Testis (tissue), 3 donors: ENCODE measurements around the gene ACVRL1. TPM values are rescaled to one million over a fixed set of nuclear protein-coding genes. Genes with fewer than 3 reads are reported as not detected.

Experiments
- DNase-seq: peaks from one replicate; pipeline ENCODE4 v3.0.0-alpha.2; 2019
- H3K27ac ChIP-seq, 2 donors: fragments of 200-600 bp; sonication (generic); one replicate each; pipeline ENCODE4 v1.5.1; 2019
- H3K27me3 ChIP-seq: fragments of 200-600 bp; sonication (generic); one replicate; pipeline ENCODE4 v1.5.1; 2019
- H3K36me3 ChIP-seq: fragments of 200-600 bp; sonication (generic); one replicate; pipeline ENCODE4 v1.5.1; 2017; ENCODE audit warnings: low read depth; ENCODE audit errors: missing control alignments
- H3K4me1 ChIP-seq: fragments of 200-600 bp; sonication (generic); one replicate; pipeline ENCODE4 v1.5.1; 2019
- H3K4me3 ChIP-seq, 2 donors: fragments of 200-600 bp; sonication (generic); one replicate each; pipeline ENCODE4 v1.5.1; 2017 to 2019
- H3K9me3 ChIP-seq: fragments of 200-600 bp; sonication (generic); one replicate; pipeline ENCODE4 v1.5.1; 2017
- CTCF ChIP-seq, 3 experiments: fragments of 450-650 bp in 2 of 3; fragments of 200-600 bp in 1 of 3; sonication (generic) in 1 of 3; IDR thresholded peaks; one replicate each; pipeline ENCODE4 v1.5.1; 2016 to 2019; ENCODE audit warnings: antibody characterized with exemption in 3 of 3, mild to moderate bottlenecking in 2 of 3, moderate library complexity in 1 of 3
- POLR2A ChIP-seq: fragments of 450-650 bp; IDR thresholded peaks from one replicate; pipeline ENCODE4 v1.6.1; 2017; ENCODE audit warnings: antibody characterized with exemption, mild to moderate bottlenecking, moderate library complexity
- WGBS, 2 donors: methylation state at CpG; one replicate each; pipeline ENCODE4 v1.1.5; 2018; 5-methylcytosine and 5-hydroxymethylcytosine counted together
- intact Hi-C: fragments of 100-400 bp; cut with DNase I; formaldehyde crosslinking; loops from one replicate; pipeline ENCODE4 v1.15.1; 2023; ENCODE audit warnings: low total_unique reads
- polyA plus RNA-seq: library from polyadenylated mRNA; stranded (reverse); fragments of 350-450 nt; fragmentation: Illumina TruSeq; extraction: RNeasy Lipid Tissue Mini Kit (QIAGEN cat#74804); gene quantifications from one replicate; pipeline ENCODE4 v1.2.3, GENCODE V29; 2014; ENCODE audit warnings: low read depth, low replicate concordance; ENCODE audit not compliant: insufficient read depth
- total RNA-seq, 2 donors: library from RNA; depleted of rRNA; stranded (reverse); fragments of >200 nt; gene quantifications; one replicate each; pipeline ENCODE4 v1.2.3, GENCODE V29; 2016

Gene ACVRL1
- total and polyA plus RNA-seq, 3 donors from 2014 or later: 9.1 to 9.9 (median 9.5) TPM

GRCh38 chr12:51866762-51867161, 40.5 kb upstream of the ACVRL1 start:
- no peak for TF ChIP-seq CTCF (IDR thresholded peaks at IDR 0.05)
- TF ChIP-seq POLR2A: no peak
- no peaks in the 10 kb centered on the region for H3K27me3 ChIP-seq
- peaks cover 5% of the 10 kb centered on the region for H3K4me1 ChIP-seq
- H3K4me3 ChIP-seq: no peak overlapping the region
- DNase-seq: no peak
- intact Hi-C loops: no loop called here
- H3K9me3 ChIP-seq: no peaks in the 10 kb centered on the region
- no peaks in the 10 kb centered on the region for H3K36me3 ChIP-seq
- no peak overlapping the region for H3K27ac ChIP-seq
- WGBS, 2 donors: 95 to 96% methylated on average over 8 of the region's 8 CpGs

DNA sequence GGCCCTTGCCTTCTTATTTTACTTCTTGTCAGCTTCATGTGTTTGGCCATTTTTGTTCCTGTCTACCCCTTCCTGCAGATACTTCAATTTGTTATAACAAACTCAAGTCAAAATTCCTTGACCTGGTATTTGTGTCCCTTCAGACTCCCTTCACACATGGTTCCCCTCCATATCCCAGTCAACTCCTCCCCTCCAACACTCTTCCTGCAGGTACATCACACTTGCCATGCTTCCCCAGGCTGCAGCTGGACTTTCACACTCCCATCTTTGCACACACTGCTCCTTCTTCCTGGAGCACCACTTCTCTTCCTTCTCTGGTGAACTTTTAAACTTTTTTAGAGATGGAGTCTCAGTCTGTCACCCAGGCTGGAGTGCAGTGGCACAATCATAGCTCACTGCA, 39.9 kb upstream of the ACVRL1 start:
- intact Hi-C loops: no loop called here
- peaks cover 5% of the 10 kb centered on the region for H3K4me1 ChIP-seq
- no peak overlapping the region for H3K4me3 ChIP-seq
- H3K27ac ChIP-seq: no peak overlapping the region
- H3K36me3 ChIP-seq: no peaks in the 10 kb centered on the region
- no peak for DNase-seq
- TF ChIP-seq POLR2A: no peak
- TF ChIP-seq CTCF (IDR thresholded peaks at IDR 0.05): no peak
- H3K9me3 ChIP-seq: no peaks in the 10 kb centered on the region
- no peaks in the 10 kb centered on the region for H3K27me3 ChIP-seq

DNA sequence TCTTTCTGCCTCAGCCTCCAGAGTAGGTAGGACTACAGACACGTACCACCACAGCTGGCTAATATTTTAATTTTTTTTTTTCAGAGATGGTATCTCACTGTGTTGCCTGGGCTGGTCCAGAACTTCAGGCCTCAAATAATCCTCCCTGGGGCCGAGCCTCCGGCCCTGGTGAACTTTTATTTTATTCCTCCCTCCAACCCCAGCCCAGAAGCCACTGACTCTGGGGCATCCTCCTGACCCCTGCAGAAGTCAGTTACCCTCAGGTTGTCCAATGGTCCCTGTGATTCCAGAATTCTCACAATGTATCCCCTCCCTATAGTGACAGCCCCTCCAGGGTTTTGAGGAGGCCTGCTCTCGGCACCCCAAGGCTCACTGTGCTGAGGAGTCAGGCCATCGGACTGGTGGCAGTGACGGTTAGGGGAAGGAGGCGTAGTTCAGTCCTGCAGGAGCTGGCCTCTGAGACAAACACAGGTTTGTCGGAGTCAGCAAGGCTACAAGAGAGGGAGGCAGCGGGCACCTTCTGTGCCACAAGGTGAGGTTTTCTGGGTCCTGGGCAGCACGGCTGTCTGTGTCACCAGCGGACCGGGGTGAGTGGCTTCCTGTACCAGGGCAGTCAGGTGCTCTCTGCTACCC, 39.4 kb upstream of the ACVRL1 start:
- H3K36me3 ChIP-seq: no peaks in the 10 kb centered on the region
- H3K4me3 ChIP-seq: no peak overlapping the region
- no peak overlapping the region for H3K27ac ChIP-seq
- no peaks in the 10 kb centered on the region for H3K9me3 ChIP-seq
- intact Hi-C loops: no loop called here
- no peaks in the 10 kb centered on the region for H3K27me3 ChIP-seq
- TF ChIP-seq POLR2A: no peak
- no peak for TF ChIP-seq CTCF (IDR thresholded peaks at IDR 0.05)
- WGBS, 2 donors: 95 to 97% methylated on average over 9 to 12 of the region's 12 CpGs
- peaks cover 5% of the 10 kb centered on the region for H3K4me1 ChIP-seq
- DNase-seq: no peak

GRCh38 chr12:51868821-51869495, 38.3 kb upstream of the ACVRL1 start:
- intact Hi-C loops: no loop called here
- no peaks in the 10 kb centered on the region for H3K9me3 ChIP-seq
- H3K27ac ChIP-seq: no peak overlapping the region
- peaks cover 5% of the 10 kb centered on the region for H3K4me1 ChIP-seq
- DNase-seq: no peak
- TF ChIP-seq POLR2A (no peak), CTCF (IDR thresholded peaks at IDR 0.05) (no peak)
- no peaks in the 10 kb centered on the region for H3K27me3 ChIP-seq
- 0 to 3% methylated on average over 9 to 54 of the region's 67 CpGs for WGBS, 2 donors
- peak overlapping the region; percentile 33 to 59 for H3K4me3 ChIP-seq
- no peaks in the 10 kb centered on the region for H3K36me3 ChIP-seq

DNA sequence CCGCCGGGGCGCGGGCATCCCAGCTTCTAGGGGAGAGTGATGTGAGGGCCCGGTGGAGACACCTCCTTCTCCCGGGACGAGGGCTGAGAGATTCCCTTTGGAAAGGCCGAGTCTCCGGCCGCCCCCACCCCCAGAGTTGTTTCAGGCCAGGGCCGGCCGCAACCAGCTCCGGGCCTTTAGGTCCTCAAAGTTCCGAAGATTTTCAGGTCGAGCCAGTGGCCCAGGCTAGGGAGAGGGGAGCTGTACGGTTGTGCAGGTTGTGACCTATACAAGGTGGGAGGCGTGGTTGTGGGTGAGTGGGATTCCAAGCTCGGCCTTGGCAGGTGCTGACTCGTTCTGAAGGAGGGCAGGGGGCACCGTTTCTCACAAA, 37.8 kb upstream of the ACVRL1 start:
- Histone ChIP-seq H3K4me3 (peak overlapping the region; percentile 33 to 59), H3K27me3 (no peaks in the 10 kb centered on the region), H3K36me3 (no peaks in the 10 kb centered on the region), H3K4me1 (peaks cover 5% of the 10 kb centered on the region), H3K27ac (no peak overlapping the region), H3K9me3 (no peaks in the 10 kb centered on the region)
- TF ChIP-seq CTCF (IDR thresholded peaks at IDR 0.05) (no peak), POLR2A (no peak)
- no peak for DNase-seq
- intact Hi-C loops: no loop called here
- WGBS, 2 donors: 18 to 36% methylated on average over 6 to 20 of the region's 20 CpGs
